HepG2 (cell line): ENCODE results near the gene BRMS1. TPM values are rescaled to one million over a fixed set of nuclear protein-coding genes. Genes with fewer than 3 reads are reported as not detected.

Experiments
- EZH2 ChIP-seq: conservative IDR thresholded peaks from 2 replicates; pipeline ENCODE4 v1.6.1; 2012; ENCODE audit warnings: mild to moderate bottlenecking, low read depth, low read length, moderate library complexity
- HDAC2 ChIP-seq: sonication (generic); formaldehyde crosslinking; IDR thresholded peaks from 2 replicates; pipeline ENCODE4 v1.4.0; 2020; ENCODE audit warnings: missing genetic modification reagents
- ZNF790 ChIP-seq: sonication (generic); formaldehyde crosslinking; IDR thresholded peaks from 2 replicates; pipeline ENCODE4 v1.8.0; 2022; ENCODE audit warnings: missing genetic modification reagents, mild to moderate bottlenecking, borderline replicate concordance
- polyA plus RNA-seq, 8 experiments: library from polyadenylated mRNA; depleted of rRNA in 3 of 8; stranded (reverse) in 7 of 8; unstranded in 1 of 8; fragments of >200 nt; fragmentation: Illumina TruSeq in 4 of 8; extraction: Trizol in 4 of 8; gene quantifications; 2 replicates each; pipeline versions ENCODE4 v1.2.1 to v1.2.3, GENCODE V29; 2011 to 2016; ENCODE audit warnings: low read depth in 4 of 8, missing spikeins in 1 of 8, mixed read lengths in 1 of 8; ENCODE audit not compliant: insufficient read depth in 1 of 8
- total RNA-seq, 5 experiments: library from RNA; depleted of rRNA; stranded (reverse); fragments of >200 nt; fragmentation: Illumina TruSeq; extraction: Trizol; gene quantifications; 2 replicates each; pipeline ENCODE4 v1.2.3, GENCODE V29; 2016; ENCODE audit warnings: low read depth in 1 of 5
- TF ChIP-seq, protein P1 (sequence below): sonication (generic); formaldehyde crosslinking; IDR thresholded peaks from 2 replicates; pipeline ENCODE4 v1.4.0; 2020; ENCODE audit warnings: missing genetic modification reagents, borderline replicate concordance
- TF ChIP-seq, protein P2 (sequence below): sonication (generic); formaldehyde crosslinking; IDR thresholded peaks from 2 replicates; pipeline ENCODE4 v1.4.0; 2020; ENCODE audit warnings: missing genetic modification reagents
- TF ChIP-seq, protein P3 (sequence below): sonication (generic); formaldehyde crosslinking; IDR thresholded peaks from 2 replicates; pipeline ENCODE4 v1.9.0; 2021; ENCODE audit warnings: missing genetic modification reagents, borderline replicate concordance
- TF ChIP-seq, protein P4 (sequence below): sonication (generic); formaldehyde crosslinking; IDR thresholded peaks from 2 replicates; pipeline ENCODE4 v1.4.0; 2020; ENCODE audit warnings: low read depth, mild to moderate bottlenecking, missing genetic modification reagents
- TF ChIP-seq, protein P5 (sequence below): sonication (generic); formaldehyde crosslinking; IDR thresholded peaks from 2 replicates; pipeline ENCODE4 v1.4.0; 2020; ENCODE audit warnings: mild to moderate bottlenecking, missing genetic modification reagents

The BRMS1 gene
- total and polyA plus RNA-seq, 2 of the 13 experiments (the other 11 are each of a cell fraction or from before 2014, with no cell fraction given) = 15.8 to 55.7 TPM

DNA sequence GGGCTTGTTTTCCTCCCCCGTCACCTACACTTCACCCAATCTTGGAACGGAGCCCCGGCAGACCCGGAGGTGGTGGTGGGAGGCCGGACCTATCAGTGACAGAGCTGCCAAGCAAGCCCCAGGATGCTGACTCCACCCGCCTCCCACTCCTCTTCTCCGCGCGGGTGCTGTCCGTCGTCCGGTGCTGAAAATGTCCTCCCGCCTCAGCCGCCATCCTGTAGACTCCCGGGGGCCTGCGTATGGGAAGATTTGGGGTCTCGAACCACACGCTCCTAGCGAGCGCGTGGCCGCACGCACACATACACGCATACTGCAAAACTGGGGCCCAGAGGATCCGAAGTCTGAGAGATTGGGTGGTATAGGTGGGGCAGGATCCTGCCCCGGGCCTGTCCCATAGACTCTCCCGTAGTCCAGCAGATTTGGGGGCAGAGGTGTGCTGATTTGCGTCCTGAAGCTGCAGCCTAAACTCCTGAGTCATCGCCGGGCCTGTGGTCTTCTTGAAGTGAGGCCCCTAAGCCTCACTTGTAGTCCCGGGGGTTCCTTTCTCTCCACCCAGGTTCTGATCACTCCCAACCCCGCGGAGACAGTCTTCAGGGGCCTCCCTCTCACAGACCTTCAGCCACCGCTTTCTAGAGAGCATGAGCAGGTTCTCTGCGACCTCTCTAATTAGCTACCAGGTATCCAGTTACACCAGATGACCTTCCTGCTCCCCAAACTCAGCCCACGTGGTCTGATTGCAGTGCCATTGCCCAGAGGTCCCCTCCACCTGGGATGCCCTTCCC lies 55.2 kb downstream of the BRMS1 start (continued):
- TF ChIP-seq, protein P1, sequence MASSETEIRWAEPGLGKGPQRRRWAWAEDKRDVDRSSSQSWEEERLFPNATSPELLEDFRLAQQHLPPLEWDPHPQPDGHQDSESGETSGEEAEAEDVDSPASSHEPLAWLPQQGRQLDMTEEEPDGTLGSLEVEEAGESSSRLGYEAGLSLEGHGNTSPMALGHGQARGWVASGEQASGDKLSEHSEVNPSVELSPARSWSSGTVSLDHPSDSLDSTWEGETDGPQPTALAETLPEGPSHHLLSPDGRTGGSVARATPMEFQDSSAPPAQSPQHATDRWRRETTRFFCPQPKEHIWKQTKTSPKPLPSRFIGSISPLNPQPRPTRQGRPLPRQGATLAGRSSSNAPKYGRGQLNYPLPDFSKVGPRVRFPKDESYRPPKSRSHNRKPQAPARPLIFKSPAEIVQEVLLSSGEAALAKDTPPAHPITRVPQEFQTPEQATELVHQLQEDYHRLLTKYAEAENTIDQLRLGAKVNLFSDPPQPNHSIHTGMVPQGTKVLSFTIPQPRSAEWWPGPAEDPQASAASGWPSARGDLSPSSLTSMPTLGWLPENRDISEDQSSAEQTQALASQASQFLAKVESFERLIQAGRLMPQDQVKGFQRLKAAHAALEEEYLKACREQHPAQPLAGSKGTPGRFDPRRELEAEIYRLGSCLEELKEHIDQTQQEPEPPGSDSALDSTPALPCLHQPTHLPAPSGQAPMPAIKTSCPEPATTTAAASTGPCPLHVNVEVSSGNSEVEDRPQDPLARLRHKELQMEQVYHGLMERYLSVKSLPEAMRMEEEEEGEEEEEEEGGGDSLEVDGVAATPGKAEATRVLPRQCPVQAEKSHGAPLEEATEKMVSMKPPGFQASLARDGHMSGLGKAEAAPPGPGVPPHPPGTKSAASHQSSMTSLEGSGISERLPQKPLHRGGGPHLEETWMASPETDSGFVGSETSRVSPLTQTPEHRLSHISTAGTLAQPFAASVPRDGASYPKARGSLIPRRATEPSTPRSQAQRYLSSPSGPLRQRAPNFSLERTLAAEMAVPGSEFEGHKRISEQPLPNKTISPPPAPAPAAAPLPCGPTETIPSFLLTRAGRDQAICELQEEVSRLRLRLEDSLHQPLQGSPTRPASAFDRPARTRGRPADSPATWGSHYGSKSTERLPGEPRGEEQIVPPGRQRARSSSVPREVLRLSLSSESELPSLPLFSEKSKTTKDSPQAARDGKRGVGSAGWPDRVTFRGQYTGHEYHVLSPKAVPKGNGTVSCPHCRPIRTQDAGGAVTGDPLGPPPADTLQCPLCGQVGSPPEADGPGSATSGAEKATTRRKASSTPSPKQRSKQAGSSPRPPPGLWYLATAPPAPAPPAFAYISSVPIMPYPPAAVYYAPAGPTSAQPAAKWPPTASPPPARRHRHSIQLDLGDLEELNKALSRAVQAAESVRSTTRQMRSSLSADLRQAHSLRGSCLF (CRISPR knock-in tag) = peak; percentile 63; the same call in 1 of the 2 replicates
- TF ChIP-seq, protein P2, sequence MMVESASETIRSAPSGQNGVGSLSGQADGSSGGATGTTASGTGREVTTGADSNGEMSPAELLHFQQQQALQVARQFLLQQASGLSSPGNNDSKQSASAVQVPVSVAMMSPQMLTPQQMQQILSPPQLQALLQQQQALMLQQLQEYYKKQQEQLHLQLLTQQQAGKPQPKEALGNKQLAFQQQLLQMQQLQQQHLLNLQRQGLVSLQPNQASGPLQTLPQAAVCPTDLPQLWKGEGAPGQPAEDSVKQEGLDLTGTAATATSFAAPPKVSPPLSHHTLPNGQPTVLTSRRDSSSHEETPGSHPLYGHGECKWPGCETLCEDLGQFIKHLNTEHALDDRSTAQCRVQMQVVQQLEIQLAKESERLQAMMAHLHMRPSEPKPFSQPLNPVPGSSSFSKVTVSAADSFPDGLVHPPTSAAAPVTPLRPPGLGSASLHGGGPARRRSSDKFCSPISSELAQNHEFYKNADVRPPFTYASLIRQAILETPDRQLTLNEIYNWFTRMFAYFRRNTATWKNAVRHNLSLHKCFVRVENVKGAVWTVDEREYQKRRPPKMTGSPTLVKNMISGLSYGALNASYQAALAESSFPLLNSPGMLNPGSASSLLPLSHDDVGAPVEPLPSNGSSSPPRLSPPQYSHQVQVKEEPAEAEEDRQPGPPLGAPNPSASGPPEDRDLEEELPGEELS (CRISPR knock-in tag) = no peak
- TF ChIP-seq, protein P3, sequence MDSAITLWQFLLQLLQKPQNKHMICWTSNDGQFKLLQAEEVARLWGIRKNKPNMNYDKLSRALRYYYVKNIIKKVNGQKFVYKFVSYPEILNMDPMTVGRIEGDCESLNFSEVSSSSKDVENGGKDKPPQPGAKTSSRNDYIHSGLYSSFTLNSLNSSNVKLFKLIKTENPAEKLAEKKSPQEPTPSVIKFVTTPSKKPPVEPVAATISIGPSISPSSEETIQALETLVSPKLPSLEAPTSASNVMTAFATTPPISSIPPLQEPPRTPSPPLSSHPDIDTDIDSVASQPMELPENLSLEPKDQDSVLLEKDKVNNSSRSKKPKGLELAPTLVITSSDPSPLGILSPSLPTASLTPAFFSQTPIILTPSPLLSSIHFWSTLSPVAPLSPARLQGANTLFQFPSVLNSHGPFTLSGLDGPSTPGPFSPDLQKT = no peak
- TF ChIP-seq, protein P4, sequence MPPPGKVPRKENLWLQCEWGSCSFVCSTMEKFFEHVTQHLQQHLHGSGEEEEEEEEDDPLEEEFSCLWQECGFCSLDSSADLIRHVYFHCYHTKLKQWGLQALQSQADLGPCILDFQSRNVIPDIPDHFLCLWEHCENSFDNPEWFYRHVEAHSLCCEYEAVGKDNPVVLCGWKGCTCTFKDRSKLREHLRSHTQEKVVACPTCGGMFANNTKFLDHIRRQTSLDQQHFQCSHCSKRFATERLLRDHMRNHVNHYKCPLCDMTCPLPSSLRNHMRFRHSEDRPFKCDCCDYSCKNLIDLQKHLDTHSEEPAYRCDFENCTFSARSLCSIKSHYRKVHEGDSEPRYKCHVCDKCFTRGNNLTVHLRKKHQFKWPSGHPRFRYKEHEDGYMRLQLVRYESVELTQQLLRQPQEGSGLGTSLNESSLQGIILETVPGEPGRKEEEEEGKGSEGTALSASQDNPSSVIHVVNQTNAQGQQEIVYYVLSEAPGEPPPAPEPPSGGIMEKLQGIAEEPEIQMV (CRISPR knock-in tag) = peak; percentile 62; the same call in 1 of the 2 replicates
- TF ChIP-seq, protein P5, sequence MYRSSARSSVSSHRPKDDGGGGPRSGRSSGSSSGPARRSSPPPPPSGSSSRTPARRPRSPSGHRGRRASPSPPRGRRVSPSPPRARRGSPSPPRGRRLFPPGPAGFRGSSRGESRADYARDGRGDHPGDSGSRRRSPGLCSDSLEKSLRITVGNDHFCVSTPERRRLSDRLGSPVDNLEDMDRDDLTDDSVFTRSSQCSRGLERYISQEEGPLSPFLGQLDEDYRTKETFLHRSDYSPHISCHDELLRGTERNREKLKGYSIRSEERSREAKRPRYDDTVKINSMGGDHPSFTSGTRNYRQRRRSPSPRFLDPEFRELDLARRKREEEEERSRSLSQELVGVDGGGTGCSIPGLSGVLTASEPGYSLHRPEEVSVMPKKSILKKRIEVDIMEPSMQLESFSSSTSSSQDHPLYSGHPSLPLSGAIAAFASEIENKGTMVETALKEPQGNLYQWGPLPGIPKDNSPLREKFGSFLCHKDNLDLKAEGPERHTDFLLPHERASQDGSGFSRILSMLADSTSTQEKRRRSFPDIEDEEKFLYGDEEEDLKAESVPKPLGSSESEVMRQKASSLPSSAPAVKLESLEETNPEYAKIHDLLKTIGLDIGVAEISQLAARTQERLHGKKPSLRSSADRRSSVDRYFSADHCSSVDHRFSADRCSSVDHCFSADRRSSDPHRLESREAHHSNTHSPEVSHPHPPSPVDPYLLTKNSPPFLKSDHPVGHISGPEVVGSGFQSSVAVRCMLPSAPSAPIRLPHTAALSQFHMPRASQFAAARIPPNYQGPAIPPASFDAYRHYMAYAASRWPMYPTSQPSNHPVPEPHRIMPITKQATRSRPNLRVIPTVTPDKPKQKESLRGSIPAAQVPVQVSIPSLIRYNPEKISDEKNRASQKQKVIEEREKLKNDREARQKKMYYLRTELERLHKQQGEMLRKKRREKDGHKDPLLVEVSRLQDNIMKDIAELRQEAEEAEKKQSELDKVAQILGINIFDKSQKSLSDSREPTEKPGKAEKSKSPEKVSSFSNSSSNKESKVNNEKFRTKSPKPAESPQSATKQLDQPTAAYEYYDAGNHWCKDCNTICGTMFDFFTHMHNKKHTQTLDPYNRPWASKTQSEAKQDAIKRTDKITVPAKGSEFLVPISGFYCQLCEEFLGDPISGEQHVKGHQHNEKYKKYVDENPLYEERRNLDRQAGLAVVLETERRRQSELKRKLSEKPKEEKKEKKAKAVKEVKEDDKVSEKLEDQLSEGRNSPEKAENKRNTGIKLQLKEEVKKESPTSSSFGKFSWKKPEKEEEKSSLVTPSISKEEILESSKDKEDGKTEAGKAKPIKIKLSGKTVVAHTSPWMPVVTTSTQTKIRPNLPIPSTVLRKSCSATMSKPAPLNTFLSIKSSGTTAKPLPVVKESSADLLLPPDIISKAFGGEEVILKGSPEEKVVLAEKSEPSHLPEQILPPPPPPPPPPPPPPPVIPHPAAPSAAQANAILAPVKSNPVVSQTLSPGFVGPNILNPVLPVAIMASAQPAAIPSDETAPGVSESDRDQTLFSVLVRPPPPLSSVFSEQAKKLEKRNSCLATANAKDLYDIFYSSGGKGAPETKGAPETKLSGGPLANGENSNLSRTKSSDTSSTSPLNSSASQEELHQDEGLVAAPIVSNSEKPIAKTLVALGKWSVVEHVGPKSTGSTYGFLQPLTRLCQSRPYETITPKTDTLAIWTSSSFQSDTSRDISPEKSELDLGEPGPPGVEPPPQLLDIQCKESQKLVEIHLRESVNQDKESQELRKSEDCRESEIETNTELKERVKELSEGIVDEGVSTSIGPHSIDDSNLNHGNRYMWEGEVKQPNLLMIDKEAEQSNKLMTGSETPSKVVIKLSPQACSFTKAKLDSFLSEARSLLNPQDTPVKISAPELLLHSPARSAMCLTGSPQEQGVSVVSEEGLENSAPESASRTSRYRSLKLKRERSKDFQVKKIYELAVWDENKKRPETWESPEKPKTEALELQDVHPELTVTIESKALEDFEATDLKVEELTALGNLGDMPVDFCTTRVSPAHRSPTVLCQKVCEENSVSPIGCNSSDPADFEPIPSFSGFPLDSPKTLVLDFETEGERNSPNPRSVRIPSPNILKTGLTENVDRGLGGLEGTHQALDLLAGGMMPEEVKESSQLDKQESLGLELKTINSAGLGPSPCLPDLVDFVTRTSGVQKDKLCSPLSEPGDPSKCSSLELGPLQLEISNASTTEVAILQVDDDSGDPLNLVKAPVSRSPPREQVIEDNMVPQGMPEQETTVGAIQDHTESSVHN (CRISPR knock-in tag) = no peak
- TF ChIP-seq EZH2 (no peak), HDAC2 (peak; percentile 49; the same call in 1 of the 2 replicates), ZNF790 (CRISPR knock-in tag) (peak; percentile 67; the same call in 1 of the 2 replicates)
